Cardiac fibroblast (primary cell): ENCODE measurements around the gene TPH2.

Experiments
- DNase-seq, 2 donors: peaks; one replicate each; pipeline versions ENCODE4 v3.0.0 to v3.0.0-alpha.2; 2010; ENCODE audit warnings: low read depth in 2 of 2
- H3K4me3 ChIP-seq, 2 donors: replicated peaks in 1 of 2; 1 replicate in 1 of 2; 2 replicates in 1 of 2; pipeline ENCODE4 v1.5.1; 2011; ENCODE audit warnings: low read depth in 2 of 2, low read length in 2 of 2, mild to moderate bottlenecking in 2 of 2, moderate library complexity in 1 of 2
- TF ChIP-seq, protein P1 (sequence below): IDR thresholded peaks from one replicate; pipeline ENCODE4 v1.5.1; 2011; ENCODE audit warnings: low read depth, mild to moderate bottlenecking, low read length, inconsistent platforms

Gene TPH2

DNA sequence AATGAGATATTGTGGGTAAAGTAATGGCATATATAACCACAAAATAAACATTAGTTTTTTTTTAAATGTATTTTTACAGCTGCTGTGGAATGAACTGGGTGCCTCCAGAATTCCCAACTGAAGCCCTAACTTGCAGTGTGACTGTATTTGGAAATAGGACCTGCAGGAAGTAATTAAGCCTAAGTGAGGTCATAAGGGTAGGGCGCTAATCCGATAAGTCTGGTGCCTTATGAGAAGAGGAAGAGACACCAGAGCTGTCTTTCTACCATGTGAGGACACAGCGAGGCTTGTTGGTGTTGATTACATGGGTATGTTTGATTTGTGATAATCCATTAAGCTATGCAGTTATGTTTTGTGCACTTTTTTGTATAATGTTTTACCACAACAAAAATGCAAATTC, 136.8 kb downstream of the TPH2 start:
- no peak overlapping the region for H3K4me3 ChIP-seq
- TF ChIP-seq, protein P1, sequence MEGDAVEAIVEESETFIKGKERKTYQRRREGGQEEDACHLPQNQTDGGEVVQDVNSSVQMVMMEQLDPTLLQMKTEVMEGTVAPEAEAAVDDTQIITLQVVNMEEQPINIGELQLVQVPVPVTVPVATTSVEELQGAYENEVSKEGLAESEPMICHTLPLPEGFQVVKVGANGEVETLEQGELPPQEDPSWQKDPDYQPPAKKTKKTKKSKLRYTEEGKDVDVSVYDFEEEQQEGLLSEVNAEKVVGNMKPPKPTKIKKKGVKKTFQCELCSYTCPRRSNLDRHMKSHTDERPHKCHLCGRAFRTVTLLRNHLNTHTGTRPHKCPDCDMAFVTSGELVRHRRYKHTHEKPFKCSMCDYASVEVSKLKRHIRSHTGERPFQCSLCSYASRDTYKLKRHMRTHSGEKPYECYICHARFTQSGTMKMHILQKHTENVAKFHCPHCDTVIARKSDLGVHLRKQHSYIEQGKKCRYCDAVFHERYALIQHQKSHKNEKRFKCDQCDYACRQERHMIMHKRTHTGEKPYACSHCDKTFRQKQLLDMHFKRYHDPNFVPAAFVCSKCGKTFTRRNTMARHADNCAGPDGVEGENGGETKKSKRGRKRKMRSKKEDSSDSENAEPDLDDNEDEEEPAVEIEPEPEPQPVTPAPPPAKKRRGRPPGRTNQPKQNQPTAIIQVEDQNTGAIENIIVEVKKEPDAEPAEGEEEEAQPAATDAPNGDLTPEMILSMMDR = no peak
- DNase-seq = no peak

DNA sequence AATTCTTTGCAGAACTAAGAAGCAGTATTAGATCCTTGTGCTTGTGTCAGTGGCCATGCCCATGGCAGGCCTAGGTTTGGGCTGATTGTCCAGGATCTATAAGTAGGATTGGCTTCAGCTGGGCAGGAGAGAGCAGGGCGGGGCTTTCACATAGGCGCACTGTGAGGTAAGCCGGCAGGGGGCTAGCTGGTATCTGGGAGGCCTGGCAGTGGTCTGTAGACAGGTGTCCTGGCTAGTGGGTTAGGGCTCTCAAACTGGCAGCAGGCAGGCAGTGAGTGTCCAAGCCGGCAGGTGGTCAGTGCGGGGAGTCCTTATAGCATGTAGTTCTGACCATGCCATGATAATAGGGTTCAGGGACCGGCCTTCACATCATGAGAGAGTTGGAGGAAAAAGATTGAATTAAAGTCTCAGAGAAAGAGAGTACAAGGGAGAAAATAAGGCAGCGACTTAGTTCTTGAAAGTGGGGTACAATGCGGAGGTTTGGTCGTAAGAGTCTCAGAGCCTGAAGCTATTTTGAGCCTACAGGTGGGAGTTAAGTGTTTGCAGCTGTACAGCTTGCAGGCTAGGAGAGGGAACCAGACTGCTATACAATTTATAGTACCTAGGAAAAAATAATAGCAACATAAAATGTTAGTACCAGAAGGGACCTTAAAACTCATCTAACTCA, 137.4 kb downstream of the TPH2 start:
- no peak overlapping the region for H3K4me3 ChIP-seq
- TF ChIP-seq, protein P1 = no peak
- no peak for DNase-seq

DNA sequence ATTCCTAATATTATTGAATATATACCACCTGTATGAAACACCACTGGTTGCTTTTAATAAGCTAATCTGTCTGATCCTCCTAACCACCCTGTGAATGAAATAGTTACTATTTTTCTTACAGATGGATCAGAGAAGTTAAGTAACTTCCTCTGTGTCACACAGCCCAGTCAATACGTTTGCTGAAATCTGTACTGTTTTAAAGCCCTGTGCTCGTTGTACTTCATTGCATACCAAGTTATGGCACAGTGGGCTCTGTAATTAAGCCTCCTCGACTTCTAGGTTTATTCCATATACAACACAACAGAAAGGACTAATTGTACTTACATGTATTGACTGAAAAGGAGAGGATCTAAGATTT, 137.9 kb downstream of the TPH2 start:
- TF ChIP-seq, protein P1 = no peak
- no peak overlapping the region for H3K4me3 ChIP-seq
- no peak for DNase-seq

DNA sequence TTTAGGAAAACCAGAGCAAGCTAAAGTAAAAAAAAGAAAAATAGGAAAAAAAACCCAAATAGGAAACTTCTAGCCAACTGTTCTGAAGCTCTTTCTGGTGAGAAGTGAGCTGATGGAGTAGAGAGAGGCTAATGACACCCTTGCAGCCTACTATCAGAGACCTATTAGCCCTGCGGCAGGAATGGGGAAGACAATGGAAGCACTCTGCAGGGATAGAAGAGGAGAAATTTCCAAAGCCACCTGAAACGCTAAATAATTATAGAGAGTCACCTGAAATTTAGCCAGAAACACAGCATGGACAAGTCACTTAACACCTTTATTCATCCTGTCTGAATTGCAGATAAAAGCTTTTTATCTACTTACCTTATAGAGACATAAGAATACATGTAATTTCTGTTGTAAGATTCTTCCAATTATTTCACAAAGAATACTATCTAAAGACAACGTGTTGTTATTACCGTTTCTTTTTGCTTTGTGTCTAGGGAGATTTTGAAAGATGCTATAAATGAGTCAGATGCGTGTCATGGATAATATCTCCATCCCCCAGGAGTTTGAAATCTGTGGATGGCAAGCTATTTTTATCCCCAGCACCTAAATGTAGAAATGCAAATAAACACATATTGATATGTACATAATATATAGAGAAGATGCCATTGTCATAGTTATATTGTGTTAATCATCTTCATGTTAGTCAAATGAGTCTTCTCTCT, 138.6 kb downstream of the TPH2 start:
- TF ChIP-seq, protein P1 = no peak
- no peak for DNase-seq
- no peak overlapping the region for H3K4me3 ChIP-seq

DNA sequence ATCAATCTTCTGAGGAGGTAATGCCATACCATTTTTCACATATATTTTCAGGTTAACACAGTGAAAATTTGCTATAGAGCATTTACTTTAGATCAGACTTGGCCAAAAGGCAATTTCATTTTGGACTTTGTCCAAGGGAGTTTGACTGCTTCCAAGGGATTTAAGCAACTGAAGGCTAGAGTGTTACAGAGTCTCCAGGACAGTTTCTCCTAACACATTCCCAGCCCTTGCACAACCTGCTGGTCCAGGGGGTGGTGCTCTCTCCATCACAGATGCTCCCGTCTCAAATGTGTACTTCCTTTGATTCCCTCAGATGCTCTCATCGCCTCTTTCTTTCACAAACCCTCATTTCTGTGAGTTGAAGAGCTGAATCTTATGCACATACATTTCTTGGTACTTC, 143.1 kb downstream of the TPH2 start:
- no peak overlapping the region for H3K4me3 ChIP-seq
- DNase-seq = peak in 1 of 2 donors; percentile 5
- TF ChIP-seq, protein P1 = no peak
